Mucosa of descending colon (tissue), 3 donors: ENCODE data around the gene FNDC3B. TPM values are rescaled to one million over a fixed set of nuclear protein-coding genes. Genes with fewer than 3 reads are reported as not detected.
"Not testable (repeated sequence)": the region's sequence is repeated elsewhere in the genome, so short reads cannot be mapped to it uniquely, and the experiment has no call there.

ENCODE experiments used
- ATAC-seq: fragments of 200-7000 bp; cut with Tn5 transposase; one replicate; pipeline ENCODE4 v1.9.1; 2020; ENCODE audit warnings: mild to moderate bottlenecking, moderate library complexity
- DNase-seq, 3 donors: peaks; one replicate each; pipeline ENCODE4 v3.0.0-alpha.2; 2020
- H3K36me3 ChIP-seq: fragments of 200-600 bp; one replicate; pipeline ENCODE4 v1.8.0; 2021; ENCODE audit warnings: low read depth, mild to moderate bottlenecking
- H3K4me1 ChIP-seq: fragments of 200-600 bp; one replicate; pipeline ENCODE4 v1.8.0; 2021; ENCODE audit warnings: low read depth, mild to moderate bottlenecking
- H3K4me3 ChIP-seq: fragments of 200-600 bp; one replicate; pipeline ENCODE4 v1.8.0; 2021; ENCODE audit warnings: mild to moderate bottlenecking
- H3K9me3 ChIP-seq: fragments of 200-600 bp; one replicate; pipeline ENCODE4 v1.8.0; 2021; ENCODE audit warnings: mild to moderate bottlenecking
- intact Hi-C, 2 donors: fragments of 100-400 bp; cut with DNase I in 1 of 2; cut with micrococcal nuclease in 1 of 2; formaldehyde crosslinking; loops; one replicate each; pipeline versions ENCODE4 v1.11.0 to v1.11.1; 2022; cut with DNase I, micrococcal nuclease
- total RNA-seq, 3 donors: library from RNA; stranded (reverse); fragmentation: NEBNext Ultra II Directional in 2 of 3; extraction: Animal tissue kit (Norgen Biotek cat#: 25700) in 2 of 3; gene quantifications; one replicate each; pipeline versions ENCODE4 v1.2.1 to v1.2.4, GENCODE V29; 2021 to 2023
- TF ChIP-seq, protein P1 (sequence below): fragments of 200-600 bp; IDR thresholded peaks from one replicate; pipeline ENCODE4 v1.8.0; 2022; ENCODE audit warnings: antibody characterized with exemption, mild to moderate bottlenecking
- donor health status: DM: no; HTN: no; CAD: no; lungs with moderate emphysema.
- donor health status: DM: no; HTN: no; CAD: no.
- donor health status: DM: no; HTN: yes; CAD: no.

FNDC3B gene
- total RNA-seq, 3 donors from 2014 or later, result 107 to 132 (median 126) TPM

DNA sequence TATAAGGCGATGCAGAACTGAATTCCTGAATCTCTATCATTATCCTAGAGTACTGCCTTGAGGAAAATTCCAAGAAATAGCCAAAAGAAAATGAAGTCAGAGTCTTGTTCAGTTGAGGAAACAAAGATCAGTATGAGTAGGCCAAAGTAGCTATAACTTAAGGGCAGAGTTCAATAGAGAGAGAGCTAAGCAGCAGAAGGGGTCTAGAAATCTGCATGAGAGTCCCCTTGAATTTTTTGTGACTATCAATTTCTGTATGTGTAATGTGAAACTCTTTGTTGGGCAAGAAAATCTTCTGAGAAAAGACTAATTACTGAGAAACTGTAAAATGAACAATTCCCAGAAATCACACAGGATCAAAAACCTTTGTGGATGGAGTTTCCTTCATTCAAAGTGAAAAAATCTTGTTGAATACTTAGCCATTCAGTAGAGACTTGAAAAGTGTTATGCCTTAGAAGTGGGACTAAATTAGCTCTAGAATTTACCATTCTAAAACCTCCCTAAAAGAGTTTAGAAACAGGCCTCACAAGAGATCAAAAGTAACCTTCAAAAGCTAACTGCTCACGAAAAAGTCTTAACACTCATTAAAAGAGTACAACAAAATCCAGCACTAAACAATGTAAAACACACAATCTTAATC lies 43.1 kb upstream of the FNDC3B start:
- H3K9me3 ChIP-seq, result no peaks in the 10 kb centered on the region
- no peaks in the 10 kb centered on the region for H3K36me3 ChIP-seq
- ATAC-seq, result no peak
- no peaks in the 10 kb centered on the region for H3K4me1 ChIP-seq
- DNase-seq, result no peak
- H3K4me3 ChIP-seq, result no peak overlapping the region
- intact Hi-C loops, result no loop called here
- TF ChIP-seq, protein P1, sequence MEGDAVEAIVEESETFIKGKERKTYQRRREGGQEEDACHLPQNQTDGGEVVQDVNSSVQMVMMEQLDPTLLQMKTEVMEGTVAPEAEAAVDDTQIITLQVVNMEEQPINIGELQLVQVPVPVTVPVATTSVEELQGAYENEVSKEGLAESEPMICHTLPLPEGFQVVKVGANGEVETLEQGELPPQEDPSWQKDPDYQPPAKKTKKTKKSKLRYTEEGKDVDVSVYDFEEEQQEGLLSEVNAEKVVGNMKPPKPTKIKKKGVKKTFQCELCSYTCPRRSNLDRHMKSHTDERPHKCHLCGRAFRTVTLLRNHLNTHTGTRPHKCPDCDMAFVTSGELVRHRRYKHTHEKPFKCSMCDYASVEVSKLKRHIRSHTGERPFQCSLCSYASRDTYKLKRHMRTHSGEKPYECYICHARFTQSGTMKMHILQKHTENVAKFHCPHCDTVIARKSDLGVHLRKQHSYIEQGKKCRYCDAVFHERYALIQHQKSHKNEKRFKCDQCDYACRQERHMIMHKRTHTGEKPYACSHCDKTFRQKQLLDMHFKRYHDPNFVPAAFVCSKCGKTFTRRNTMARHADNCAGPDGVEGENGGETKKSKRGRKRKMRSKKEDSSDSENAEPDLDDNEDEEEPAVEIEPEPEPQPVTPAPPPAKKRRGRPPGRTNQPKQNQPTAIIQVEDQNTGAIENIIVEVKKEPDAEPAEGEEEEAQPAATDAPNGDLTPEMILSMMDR, result no peak

DNA sequence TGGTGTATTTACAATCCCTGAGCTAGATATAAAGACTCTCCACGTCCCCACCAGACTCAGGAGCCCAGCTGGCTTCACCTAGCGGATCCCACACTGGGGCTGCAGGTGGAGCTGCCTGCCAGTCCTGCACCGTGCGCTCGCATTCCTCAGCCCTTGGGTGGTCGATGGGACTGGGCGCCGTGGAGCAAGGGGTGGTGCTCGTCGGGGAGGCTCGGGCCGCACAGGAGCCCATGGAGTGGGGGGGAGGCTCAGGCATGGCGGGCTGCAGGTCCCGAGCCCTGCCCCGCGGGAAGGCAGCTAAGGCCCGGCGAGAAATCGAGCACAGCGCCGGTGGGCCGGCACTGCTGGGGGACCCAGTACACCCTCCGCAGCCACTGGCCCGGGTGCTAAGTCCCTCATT lies 40.6 kb upstream of the FNDC3B start:
- H3K9me3 ChIP-seq, intact Hi-C loops, DNase-seq, H3K36me3 ChIP-seq, ATAC-seq, H3K4me1 ChIP-seq, H3K4me3 ChIP-seq: not testable (repeated sequence)

DNA sequence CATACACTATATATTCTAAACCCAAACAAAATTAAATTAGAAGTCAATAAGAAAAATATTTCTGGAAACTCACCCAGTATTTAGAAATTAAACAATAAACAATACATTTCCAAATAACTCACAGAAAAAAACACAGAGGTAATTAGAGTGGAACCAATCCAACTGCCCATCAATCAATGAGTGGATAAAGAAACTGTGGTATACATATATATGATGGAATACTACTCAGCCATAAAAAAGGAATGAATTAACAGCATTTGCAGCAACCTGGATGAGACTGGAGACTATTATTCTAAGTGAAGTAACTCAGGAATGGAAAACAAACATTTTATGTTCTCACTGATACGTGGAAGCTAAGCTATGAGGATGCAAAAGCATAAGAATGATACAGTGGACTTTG lies 37.8 kb upstream of the FNDC3B start:
- ATAC-seq, DNase-seq, intact Hi-C loops, H3K36me3 ChIP-seq, H3K4me1 ChIP-seq, H3K4me3 ChIP-seq, H3K9me3 ChIP-seq: not testable (repeated sequence)

DNA sequence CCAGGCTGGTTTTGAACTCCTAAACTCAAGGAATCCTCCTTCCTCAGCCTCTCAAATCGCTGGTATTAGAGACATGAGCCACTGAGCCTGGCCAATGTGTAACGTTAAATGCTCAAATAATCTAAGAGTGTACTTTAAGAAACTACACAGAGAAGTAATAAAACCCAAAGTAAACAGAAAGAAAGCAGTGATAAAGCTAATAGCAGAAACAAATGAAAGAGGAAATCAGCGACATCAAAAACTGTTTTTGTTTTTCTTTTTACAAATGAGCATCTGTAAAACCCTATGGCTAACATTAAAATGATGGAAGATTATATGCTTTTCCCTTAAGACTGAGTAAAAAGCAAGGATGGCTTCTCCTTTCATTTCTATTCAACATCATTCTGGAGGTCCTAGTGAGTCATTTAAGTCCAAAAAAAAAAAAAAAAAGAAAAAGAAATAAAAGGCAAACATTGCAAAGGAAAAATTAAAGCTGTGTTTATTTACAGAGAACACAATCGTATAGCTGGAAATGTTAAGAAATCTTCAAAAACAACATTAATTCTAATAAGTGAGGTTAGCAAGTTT lies 36.8 kb upstream of the FNDC3B start:
- H3K4me1 ChIP-seq, result no peaks in the 10 kb centered on the region
- intact Hi-C loops, result no loop called here
- no peak overlapping the region for H3K4me3 ChIP-seq
- H3K9me3 ChIP-seq, result no peaks in the 10 kb centered on the region
- no peak for ATAC-seq
- no peak for DNase-seq
- TF ChIP-seq, protein P1, result no peak
- no peaks in the 10 kb centered on the region for H3K36me3 ChIP-seq

DNA sequence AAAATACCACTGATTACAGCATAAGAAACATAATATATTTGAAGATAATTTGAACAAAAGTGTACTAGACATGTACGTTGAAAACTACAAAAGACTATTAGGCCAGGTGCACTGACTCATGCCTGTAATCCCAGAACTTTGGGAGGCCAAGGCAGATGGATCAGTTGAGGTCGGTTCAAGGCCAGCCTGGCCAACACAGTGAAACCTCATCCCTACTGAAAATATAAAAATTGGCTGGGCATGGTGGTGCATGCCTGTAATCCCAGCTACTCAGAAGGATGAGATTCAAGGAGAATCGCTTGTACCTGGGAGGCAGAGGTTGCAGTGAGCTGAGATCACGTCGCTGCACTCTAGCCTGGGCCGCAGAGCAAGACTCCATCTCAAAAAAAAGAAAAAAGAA lies 36.2 kb upstream of the FNDC3B start:
- DNase-seq (no peak), ATAC-seq (no peak)
- no peaks in the 10 kb centered on the region for H3K4me1 ChIP-seq
- TF ChIP-seq, protein P1, result no peak
- no peak overlapping the region for H3K4me3 ChIP-seq
- intact Hi-C loops, result no loop called here
- no peaks in the 10 kb centered on the region for H3K9me3 ChIP-seq
- no peaks in the 10 kb centered on the region for H3K36me3 ChIP-seq

DNA sequence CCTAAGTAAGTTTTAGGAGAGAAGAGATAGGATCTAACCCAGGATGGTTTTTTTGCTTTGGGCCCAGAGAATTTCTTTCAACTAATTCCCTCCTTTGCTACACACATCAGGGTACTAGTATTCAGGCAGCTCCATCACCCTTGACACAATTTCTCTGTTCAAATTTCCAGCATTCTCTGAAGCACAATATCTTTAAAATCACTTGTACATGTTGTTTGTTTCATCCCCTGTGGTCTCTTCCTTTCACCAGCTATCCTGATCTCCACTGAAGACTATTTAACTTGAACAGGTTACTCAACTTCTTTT lies 32.4 kb upstream of the FNDC3B start:
- ATAC-seq (no peak), DNase-seq (no peak)
- H3K36me3 ChIP-seq, result no peaks in the 10 kb centered on the region
- intact Hi-C loops, result no loop called here
- no peak overlapping the region for H3K4me3 ChIP-seq
- no peaks in the 10 kb centered on the region for H3K4me1 ChIP-seq
- no peaks in the 10 kb centered on the region for H3K9me3 ChIP-seq
- TF ChIP-seq, protein P1, result no peak

DNA sequence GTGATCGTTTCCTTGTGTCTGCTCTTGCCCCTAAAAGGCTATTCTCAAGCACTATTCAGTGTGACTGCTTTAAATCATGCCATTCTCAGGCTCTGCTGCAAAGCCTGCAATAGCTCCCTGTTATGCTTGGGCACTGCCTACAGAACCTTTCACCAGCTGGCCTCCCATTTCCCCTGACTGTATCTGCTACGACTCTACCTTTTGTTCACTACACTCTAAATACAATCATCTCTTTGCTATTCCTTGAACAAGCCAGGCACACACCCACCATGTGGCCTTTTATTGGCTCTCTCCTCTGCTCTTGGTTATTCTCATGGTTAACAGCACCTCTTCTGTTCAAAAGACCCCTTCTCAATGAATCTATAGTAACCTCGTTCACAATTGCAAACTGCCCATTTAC lies 29.6 kb upstream of the FNDC3B start:
- TF ChIP-seq, protein P1, result no peak
- intact Hi-C loops, result no loop called here

More for the DNA sequence above, 29.6 kb upstream of the FNDC3B start:
- Histone ChIP-seq H3K4me3 (no peak overlapping the region), H3K4me1 (no peaks in the 10 kb centered on the region), H3K9me3 (no peaks in the 10 kb centered on the region), H3K36me3 (no peaks in the 10 kb centered on the region)
- DNase-seq (no peak), ATAC-seq (no peak)
